GM20000 (cell line): ENCODE data around the gene FUT4.
"Not testable (repeated sequence)": the region's sequence is repeated elsewhere in the genome, so short reads cannot be mapped to it uniquely, and the experiment has no call there.

ENCODE experiments used
- DNase-seq: peaks from one replicate; pipeline ENCODE4 v3.0.0; 2012; ENCODE audit warnings: low spot score
- CTCF ChIP-seq: IDR thresholded peaks from 2 replicates; pipeline ENCODE4 v1.5.1; 2012; ENCODE audit warnings: mild to moderate bottlenecking, control low read depth; ENCODE audit errors: extremely low read depth, missing control alignments

The FUT4 gene

GRCh38 chr11:94543695-94544645 lies at the start of gene FUT4:
Gene FUT4, plus strand, starts transcription at chr11:94543921. Its CDS starts 213 bp downstream, at chr11:94544134.
- TF ChIP-seq CTCF: no peak
- DNase-seq: peak; percentile 94

GRCh38 chr11:94494126-94494680 lies 49.5 kb upstream of the FUT4 start:
- DNase-seq: no peak
- no peak for TF ChIP-seq CTCF

GRCh38 chr11:94500181-94500580 lies 43.5 kb upstream of the FUT4 start:
- no peak for DNase-seq
- TF ChIP-seq CTCF: no peak

- no peak for DNase-seq
- no peak for TF ChIP-seq CTCF
Measured at GRCh38 chr11:94501522-94501921, 42.2 kb upstream of the FUT4 start.

GRCh38 chr11:94504689-94505293 lies 38.9 kb upstream of the FUT4 start:
- peak; percentile 40 for TF ChIP-seq CTCF
- peak; percentile 60 for DNase-seq

- DNase-seq: not testable (repeated sequence)
Measured at GRCh38 chr11:94506513-94506912, 37.2 kb upstream of the FUT4 start.

GRCh38 chr11:94507485-94507884 lies 36.2 kb upstream of the FUT4 start:
- no peak for DNase-seq
- TF ChIP-seq CTCF: no peak
